HEK293 (cell line): ENCODE data around the gene SLC6A9.

Experiments
- CTCF ChIA-PET: fragments of 350-600 bp; formaldehyde crosslinking; extraction: SDS; loops from one replicate; lab custom pipeline; 2021; ENCODE audit warnings: antibody characterized with exemption; lab: Yijun Ruan, JAX
- POLR2A ChIA-PET: fragments of 300-600 bp; formaldehyde crosslinking; extraction: SDS; loops from one replicate; lab custom pipeline; 2020; ENCODE audit warnings: antibody characterized with exemption, inconsistent platforms; lab: Yijun Ruan, JAX
- H3K27ac ChIP-seq: fragments of 200-500 bp; sonication (Bioruptor generic); 2 replicates; pipeline ENCODE4 v1.5.1; 2014; ENCODE audit warnings: low read depth, low read length, control low read depth, inconsistent platforms; ENCODE audit errors: extremely low read depth
- H3K36me3 ChIP-seq, 2 experiments: fragments of 200-500 bp in 1 of 2; sonication (Bioruptor generic) in 1 of 2; 1 replicate in 1 of 2; 2 replicates in 1 of 2; pipeline ENCODE4 v1.5.1; 2014 to 2017; ENCODE audit warnings: inconsistent platforms in 2 of 2, low read length in 2 of 2; ENCODE audit not compliant: control insufficient read depth in 2 of 2, insufficient read depth in 1 of 2
- H3K4me1 ChIP-seq: fragments of 200-500 bp; sonication (Bioruptor generic); 2 replicates; pipeline ENCODE4 v1.5.1; 2014; ENCODE audit warnings: mild to moderate bottlenecking, low read length, inconsistent platforms; ENCODE audit not compliant: control insufficient read depth, insufficient read depth
- H3K4me3 ChIP-seq: 2 replicates; pipeline ENCODE4 v1.5.1; 2011; ENCODE audit warnings: low read depth, mild to moderate bottlenecking, control low read depth, low read length, moderate library complexity
- H3K9me3 ChIP-seq: fragments of 200-500 bp; sonication (Bioruptor generic); 2 replicates; pipeline ENCODE4 v1.5.1; 2014; ENCODE audit warnings: low read depth, low read length, inconsistent platforms; ENCODE audit not compliant: control insufficient read depth, insufficient read depth
- ATF2 ChIP-seq: fragments of 450-650 bp; formaldehyde crosslinking; IDR thresholded peaks from 2 replicates; pipeline ENCODE4 v1.5.1; 2016; ENCODE audit warnings: missing biosample characterization, missing genetic modification characterization, low read depth
- GLIS1 ChIP-seq: fragments of 450-650 bp; formaldehyde crosslinking; IDR thresholded peaks from 2 replicates; pipeline ENCODE4 v1.5.1; 2016; ENCODE audit warnings: missing biosample characterization, missing genetic modification characterization
- HIC1 ChIP-seq: fragments of 450-650 bp; formaldehyde crosslinking; IDR thresholded peaks from 2 replicates; pipeline ENCODE4 v1.5.1; 2016; ENCODE audit warnings: missing biosample characterization, missing genetic modification characterization
- HOXA7 ChIP-seq: sonication (generic); formaldehyde crosslinking; IDR thresholded peaks from 2 replicates; pipeline ENCODE4 v1.8.1; 2022; ENCODE audit warnings: missing genetic modification reagents, borderline replicate concordance
- KLF7 ChIP-seq: fragments of 450-650 bp; formaldehyde crosslinking; IDR thresholded peaks from 2 replicates; pipeline ENCODE4 v1.5.1; 2016; ENCODE audit warnings: missing biosample characterization, missing genetic modification characterization, borderline replicate concordance
- MEIS1 ChIP-seq: sonication (generic); formaldehyde crosslinking; IDR thresholded peaks from 2 replicates; pipeline ENCODE4 v1.8.1; 2022; ENCODE audit warnings: missing genetic modification reagents, mild to moderate bottlenecking, borderline replicate concordance
- MZF1 ChIP-seq: fragments of 450-650 bp; formaldehyde crosslinking; IDR thresholded peaks from 2 replicates; pipeline ENCODE4 v1.5.1; 2017; ENCODE audit warnings: missing biosample characterization, missing genetic modification characterization, borderline replicate concordance
- OSR2 ChIP-seq: fragments of 450-650 bp; formaldehyde crosslinking; IDR thresholded peaks from 2 replicates; pipeline ENCODE4 v1.5.1; 2016; ENCODE audit warnings: missing biosample characterization, missing genetic modification characterization
- SCRT1 ChIP-seq: fragments of 450-650 bp; formaldehyde crosslinking; IDR thresholded peaks from 2 replicates; pipeline ENCODE4 v1.5.1; 2016; ENCODE audit warnings: missing biosample characterization, missing genetic modification characterization, borderline replicate concordance
- SCRT2 ChIP-seq: fragments of 450-650 bp; formaldehyde crosslinking; IDR thresholded peaks from 2 replicates; pipeline ENCODE4 v1.5.1; 2016; ENCODE audit warnings: missing biosample characterization, missing genetic modification characterization
- YY2 ChIP-seq: fragments of 450-650 bp; formaldehyde crosslinking; IDR thresholded peaks from 2 replicates; pipeline ENCODE4 v1.5.1; 2016; ENCODE audit warnings: missing biosample characterization, missing genetic modification characterization
- ZFHX2 ChIP-seq: fragments of 450-650 bp; formaldehyde crosslinking; conservative IDR thresholded peaks from 2 replicates; pipeline ENCODE4 v1.5.1; 2016; ENCODE audit warnings: missing biosample characterization, missing genetic modification characterization
- ZNF112 ChIP-seq: fragments of 450-650 bp; formaldehyde crosslinking; IDR thresholded peaks from 2 replicates; pipeline ENCODE4 v1.5.0; 2017; ENCODE audit warnings: missing biosample characterization, missing genetic modification characterization
- ZNF138 ChIP-seq: fragments of 450-650 bp; formaldehyde crosslinking; IDR thresholded peaks from 2 replicates; pipeline ENCODE4 v1.5.1; 2016; ENCODE audit warnings: missing biosample characterization, missing genetic modification characterization, borderline replicate concordance
- ZNF26 ChIP-seq: fragments of 450-650 bp; formaldehyde crosslinking; IDR thresholded peaks from 2 replicates; pipeline ENCODE4 v1.5.1; 2016; ENCODE audit warnings: missing biosample characterization, missing genetic modification characterization
- ZNF266 ChIP-seq: fragments of 450-650 bp; formaldehyde crosslinking; IDR thresholded peaks from 2 replicates; pipeline ENCODE4 v1.5.1; 2016; ENCODE audit warnings: missing biosample characterization, missing genetic modification characterization, low read depth
- ZNF280C ChIP-seq: fragments of 450-650 bp; formaldehyde crosslinking; IDR thresholded peaks from 2 replicates; pipeline ENCODE4 v1.5.1; 2016; ENCODE audit warnings: missing biosample characterization, missing genetic modification characterization
- ZNF433 ChIP-seq: fragments of 450-650 bp; formaldehyde crosslinking; IDR thresholded peaks from 2 replicates; pipeline ENCODE4 v1.5.1; 2016; ENCODE audit warnings: missing biosample characterization, missing genetic modification characterization, low read depth
- ZNF48 ChIP-seq: fragments of 450-650 bp; formaldehyde crosslinking; IDR thresholded peaks from 2 replicates; pipeline ENCODE4 v1.5.1; 2016; ENCODE audit warnings: missing biosample characterization, missing genetic modification characterization
- ZNF501 ChIP-seq: fragments of 450-650 bp; formaldehyde crosslinking; IDR thresholded peaks from 2 replicates; pipeline ENCODE4 v1.5.1; 2016; ENCODE audit warnings: missing biosample characterization, missing genetic modification characterization
- ZNF513 ChIP-seq: fragments of 450-650 bp; IDR thresholded peaks from 2 replicates; pipeline ENCODE4 v1.5.1; 2018; ENCODE audit warnings: missing biosample characterization, missing genetic modification characterization
- ZNF548 ChIP-seq: fragments of 450-650 bp; formaldehyde crosslinking; IDR thresholded peaks from 2 replicates; pipeline ENCODE4 v1.5.1; 2016; ENCODE audit warnings: missing biosample characterization, missing genetic modification characterization
- ZNF549 ChIP-seq: fragments of 450-650 bp; IDR thresholded peaks from 2 replicates; pipeline ENCODE4 v1.5.1; 2018; ENCODE audit warnings: missing biosample characterization, missing genetic modification characterization, mild to moderate bottlenecking, inconsistent platforms, moderate library complexity
- ZNF585B ChIP-seq: fragments of 450-650 bp; formaldehyde crosslinking; IDR thresholded peaks from 2 replicates; pipeline ENCODE4 v1.5.1; 2016; ENCODE audit warnings: missing biosample characterization, missing genetic modification characterization
- ZNF610 ChIP-seq: fragments of 450-650 bp; formaldehyde crosslinking; IDR thresholded peaks from 2 replicates; pipeline ENCODE4 v1.5.1; 2016; ENCODE audit warnings: missing biosample characterization, missing genetic modification characterization, borderline replicate concordance
- ZNF645 ChIP-seq: fragments of 450-650 bp; formaldehyde crosslinking; IDR thresholded peaks from 2 replicates; pipeline ENCODE4; 2016; ENCODE audit warnings: missing biosample characterization, missing genetic modification characterization
- ZNF747 ChIP-seq: fragments of 450-650 bp; formaldehyde crosslinking; IDR thresholded peaks from 2 replicates; pipeline ENCODE4 v1.5.1; 2016; ENCODE audit warnings: missing biosample characterization, missing genetic modification characterization

Gene SLC6A9

GRCh38 chr1:44060830-44061267 lies 29.6 kb upstream of the SLC6A9 start (continued):
- TF ChIP-seq MEIS1 (CRISPR knock-in tag), result no peak
- no peak for TF ChIP-seq HOXA7 (CRISPR knock-in tag)
- TF ChIP-seq, all 188 proteins: peak for 2

- Histone ChIP-seq H3K9me3 (no peaks in the 10 kb centered on the region), H3K4me3 (no peak overlapping the region), H3K27ac (no peak overlapping the region), H3K36me3 (no peaks in the 10 kb centered on the region), H3K4me1 (no peaks in the 10 kb centered on the region)
- CTCF ChIA-PET, result interaction anchor here (1.8 to 2.4 kb wide), 2 partner anchors 11 to 14 kb away, joined by 6 to 10 read pairs; no protein-coding TSS in a partner anchor
- POLR2A ChIA-PET, result no interaction called here
- no peak for TF ChIP-seq ZNF138 (tag by site-specific recombination)
- no peak for TF ChIP-seq ZNF26 (tag by site-specific recombination)
- TF ChIP-seq GLIS1 (tag by site-specific recombination), result peak; percentile 95
- no peak for TF ChIP-seq ZNF610 (tag by site-specific recombination)
- no peak for TF ChIP-seq YY2
- TF ChIP-seq ZNF266 (tag by site-specific recombination), result no peak
- no peak for TF ChIP-seq ATF2 (tag by site-specific recombination)
- no peak for TF ChIP-seq ZNF433 (tag by site-specific recombination)
- TF ChIP-seq ZNF585B (tag by site-specific recombination), result no peak
- no peak for TF ChIP-seq HIC1
- TF ChIP-seq ZNF747 (tag by site-specific recombination), result no peak
- TF ChIP-seq ZNF280C (tag by site-specific recombination), result no peak
- peak; percentile 72 for TF ChIP-seq SCRT2 (tag by site-specific recombination)
- TF ChIP-seq ZNF48, result no peak
- no peak for TF ChIP-seq ZNF112
- TF ChIP-seq ZNF549 (tag by site-specific recombination), result no peak
- TF ChIP-seq ZNF501 (tag by site-specific recombination), result no peak
- TF ChIP-seq MZF1 (tag by site-specific recombination), result no peak
- TF ChIP-seq SCRT1 (tag by site-specific recombination), result no peak
- TF ChIP-seq ZNF548 (tag by site-specific recombination), result no peak
- TF ChIP-seq ZNF513 (tag by site-specific recombination), result no peak
- TF ChIP-seq ZNF645 (tag by site-specific recombination), result no peak
- TF ChIP-seq OSR2, result peak; percentile 23; the same call in 1 of the 2 replicates
- no peak for TF ChIP-seq ZFHX2 (tag by site-specific recombination)
- no peak for TF ChIP-seq KLF7 (tag by site-specific recombination)
These were observed 28.5 kb upstream of the SLC6A9 start for GRCh38 chr1:44059664-44060355.
